H1 (cell line): ENCODE data around the gene ETNPPL. TPM values are rescaled to one million over a fixed set of nuclear protein-coding genes. Genes with fewer than 3 reads are reported as not detected.

Experiments
- CTCF ChIA-PET: fragments of 300-600 bp; sonication (Branson Sonifier 250); formaldehyde crosslinking; loops from one replicate; lab custom pipeline; 2021; ENCODE audit not compliant: partially characterized antibody; lab: Charles Lee
- POLR2A ChIA-PET: fragments of 300-600 bp; sonication (Branson Sonifier 250); formaldehyde crosslinking; loops from one replicate; lab custom pipeline; 2021; ENCODE audit warnings: inconsistent platforms; ENCODE audit not compliant: partially characterized antibody; lab: Charles Lee
- DNase-seq, 2 experiments: peaks; one replicate each; pipeline versions ENCODE4 v3.0.0 to v3.0.0-alpha.2; 2010 to 2022; ENCODE audit warnings: low spot score in 2 of 2, low read depth in 1 of 2, mixed read lengths in 1 of 2
- FAIRE-seq: peaks from 2 replicates; lab custom pipeline; 2011; peaks lifted over from hg19 to GRCh38; lab: Jason Lieb, UNC
- H2AFZ ChIP-seq: 2 replicates; pipeline ENCODE4 v1.8.1; 2012; ENCODE audit warnings: low read length, inconsistent platforms
- H2AK5ac ChIP-seq: 2 replicates; pipeline ENCODE4 v1.6.1; 2013; ENCODE audit warnings: low read depth, low read length
- H2BK120ac ChIP-seq: replicated peaks from 2 replicates; pipeline ENCODE3; 2013; ENCODE audit warnings: low read depth, low read length, inconsistent platforms
- H2BK12ac ChIP-seq: 2 replicates; pipeline ENCODE4 v1.6.1; 2013; ENCODE audit warnings: low read depth, low read length
- H2BK15ac ChIP-seq: 2 replicates; pipeline ENCODE4 v1.6.1; 2013; ENCODE audit warnings: low read length
- H2BK20ac ChIP-seq: 2 replicates; pipeline ENCODE4 v1.6.1; 2013; ENCODE audit warnings: low read length
- H2BK5ac ChIP-seq: 2 replicates; pipeline ENCODE4 v1.6.1; 2013; ENCODE audit warnings: low read depth, low read length
- H3K14ac ChIP-seq: 2 replicates; pipeline ENCODE4 v1.6.1; 2013; ENCODE audit warnings: inconsistent platforms; ENCODE audit not compliant: insufficient read length
- H3K18ac ChIP-seq: 2 replicates; pipeline ENCODE4 v1.6.1; 2013; ENCODE audit warnings: low read length; ENCODE audit errors: extremely low read depth
- H3K23ac ChIP-seq: 2 replicates; pipeline ENCODE4 v1.6.1; 2013; ENCODE audit warnings: inconsistent platforms; ENCODE audit not compliant: insufficient read length
- H3K23me2 ChIP-seq: 2 replicates; pipeline ENCODE4 v1.6.1; 2013; ENCODE audit warnings: low read depth, low read length
- H3K27ac ChIP-seq: 2 replicates; pipeline ENCODE4 v1.6.1; 2011; ENCODE audit warnings: low read depth, low read length, inconsistent platforms
- H3K27me3 ChIP-seq, 4 experiments: replicated peaks in 1 of 4; 1 replicate in 1 of 4; 2 replicates in 3 of 4; pipeline versions ENCODE4 v1.6.1 to v1.8.1; 2011 to 2013; ENCODE audit warnings: low read length in 3 of 4, mild to moderate bottlenecking in 3 of 4, inconsistent platforms in 2 of 4, mixed read lengths in 2 of 4, moderate library complexity in 1 of 4; ENCODE audit not compliant: control insufficient read depth in 3 of 4, insufficient read depth in 3 of 4; ENCODE audit errors: extremely low read depth in 1 of 4
- H3K36me3 ChIP-seq, 4 experiments: 2 replicates each; pipeline versions ENCODE4 v1.6.1 to v1.8.1; 2011 to 2013; ENCODE audit warnings: mild to moderate bottlenecking in 4 of 4, low read length in 3 of 4, moderate library complexity in 2 of 4, control low read depth in 1 of 4, inconsistent platforms in 1 of 4; ENCODE audit not compliant: insufficient read depth in 4 of 4, control insufficient read depth in 2 of 4
- H3K4ac ChIP-seq: replicated peaks from 2 replicates; pipeline ENCODE3; 2013; ENCODE audit warnings: low read length, low read depth, mixed read lengths, inconsistent platforms; ENCODE audit not compliant: insufficient read length
- H3K4me1 ChIP-seq, 4 experiments: replicated peaks in 1 of 4; 1 replicate in 1 of 4; 2 replicates in 3 of 4; pipeline versions ENCODE4 v1.6.1 to v1.8.1; 2011 to 2013; ENCODE audit warnings: low read length in 3 of 4, inconsistent platforms in 2 of 4, mixed read lengths in 1 of 4; ENCODE audit not compliant: insufficient read depth in 4 of 4, control insufficient read depth in 3 of 4
- H3K4me2 ChIP-seq, 2 experiments: 2 replicates each; pipeline versions ENCODE4 v1.6.1 to v1.8.1; 2011 to 2013; ENCODE audit warnings: low read depth in 2 of 2, low read length in 2 of 2, control low read depth in 1 of 2, inconsistent platforms in 1 of 2, mild to moderate bottlenecking in 1 of 2; ENCODE audit not compliant: insufficient read depth in 1 of 2
- H3K4me3 ChIP-seq, 4 experiments: fragments of 200-600, 300-600 bp in 1 of 4; sonication (generic), shearing (Covaris generic), sonication (Bioruptor Twin) in 1 of 4; 2 replicates each; pipeline versions ENCODE4 v1.5.1 to v1.8.1; 2011 to 2016; ENCODE audit warnings: low read length in 4 of 4, low read depth in 3 of 4, control low read depth in 2 of 4, inconsistent platforms in 2 of 4, mild to moderate bottlenecking in 2 of 4, mixed read lengths in 1 of 4, moderate library complexity in 1 of 4; ENCODE audit not compliant: insufficient read depth in 2 of 4; ENCODE audit errors: extremely low read depth in 1 of 4
- H3K56ac ChIP-seq: replicated peaks from 2 replicates; pipeline ENCODE3; 2013; ENCODE audit warnings: low read depth, mild to moderate bottlenecking, mixed read lengths, low read length, inconsistent platforms; ENCODE audit not compliant: insufficient read length
- H3K79me1 ChIP-seq: 2 replicates; pipeline ENCODE4 v1.6.1; 2013; ENCODE audit warnings: low read depth, low read length, control low read depth
- H3K79me2 ChIP-seq, 2 experiments: 2 replicates each; pipeline versions ENCODE4 v1.6.1 to v1.8.1; 2012 to 2013; ENCODE audit warnings: low read length in 2 of 2, mild to moderate bottlenecking in 2 of 2, inconsistent platforms in 1 of 2; ENCODE audit not compliant: insufficient read depth in 2 of 2, control insufficient read depth in 1 of 2
- H3K9ac ChIP-seq, 4 experiments: replicated peaks in 1 of 4; 1 replicate in 1 of 4; 2 replicates in 3 of 4; pipeline versions ENCODE4 v1.6.1 to v1.8.1; 2011 to 2013; ENCODE audit warnings: low read depth in 3 of 4, low read length in 3 of 4, control low read depth in 2 of 4, mild to moderate bottlenecking in 2 of 4, moderate library complexity in 2 of 4, inconsistent platforms in 1 of 4; ENCODE audit errors: extremely low read depth in 1 of 4
- H3K9me3 ChIP-seq, 2 experiments: 2 replicates each; pipeline versions ENCODE4 v1.6.1 to v1.8.1; 2012 to 2013; ENCODE audit warnings: mild to moderate bottlenecking in 2 of 2, moderate library complexity in 2 of 2, control low read depth in 1 of 2, inconsistent platforms in 1 of 2, low read depth in 1 of 2, low read length in 1 of 2, mixed read lengths in 1 of 2; ENCODE audit not compliant: insufficient read depth in 2 of 2
- H4K20me1 ChIP-seq, 2 experiments: replicated peaks in 1 of 2; 2 replicates each; pipeline versions ENCODE3 to v1.8.1; 2011 to 2013; ENCODE audit warnings: inconsistent platforms in 2 of 2, low read length in 2 of 2, mild to moderate bottlenecking in 1 of 2; ENCODE audit not compliant: insufficient read depth in 2 of 2, control insufficient read depth in 1 of 2
- H4K5ac ChIP-seq: 2 replicates; pipeline ENCODE4 v1.6.1; 2013; ENCODE audit warnings: low read length, low read depth, mixed read lengths, inconsistent platforms; ENCODE audit not compliant: insufficient read length
- H4K8ac ChIP-seq: 2 replicates; pipeline ENCODE4 v1.8.0; 2013; ENCODE audit warnings: mild to moderate bottlenecking, moderate library complexity, low read length, inconsistent platforms; ENCODE audit not compliant: insufficient read depth; ENCODE audit errors: extremely low read depth
- H4K91ac ChIP-seq: replicated peaks from 2 replicates; pipeline ENCODE3; 2013; ENCODE audit warnings: low read length, mixed read lengths, inconsistent platforms; ENCODE audit not compliant: insufficient read length
- CBX8 ChIP-seq: fragments of 300-800, 300-1000 bp; sonication (generic); IDR thresholded peaks from 2 replicates; pipeline ENCODE4 v1.7.1; 2016; ENCODE audit warnings: low read depth, low read length, borderline replicate concordance
- CEBPB ChIP-seq: IDR thresholded peaks from 2 replicates; pipeline ENCODE4 v1.6.1; 2012; ENCODE audit warnings: low read depth, low read length
- CREB1 ChIP-seq: IDR thresholded peaks from 2 replicates; pipeline ENCODE4 v1.6.1; 2012; ENCODE audit warnings: inconsistent platforms
- EZH2 ChIP-seq: fragments of 200-600 bp; sonication (generic); IDR thresholded peaks from 2 replicates; pipeline ENCODE4 v1.7.1; 2012; ENCODE audit warnings: low read depth, mild to moderate bottlenecking, moderate library complexity, low read length, inconsistent platforms; ENCODE audit not compliant: severe bottlenecking
- GABPA ChIP-seq: IDR thresholded peaks from 2 replicates; pipeline ENCODE4 v1.6.1; 2011; ENCODE audit warnings: mild to moderate bottlenecking, low read length, moderate library complexity, borderline replicate concordance; ENCODE audit not compliant: insufficient read depth
- HDAC6 ChIP-seq: IDR thresholded peaks from one replicate; pipeline ENCODE4 v1.7.1; 2012; ENCODE audit warnings: low read depth, mild to moderate bottlenecking, inconsistent platforms, low read length, moderate library complexity
- KDM1A ChIP-seq: fragments of 200-600, 300-600 bp; sonication (generic); IDR thresholded peaks from 2 replicates; pipeline ENCODE4 v1.7.1; 2016; ENCODE audit warnings: mild to moderate bottlenecking, low read length, borderline replicate concordance
- NANOG ChIP-seq: IDR thresholded peaks from 2 replicates; pipeline ENCODE4 v1.6.1; 2011; ENCODE audit warnings: low read length, low read depth, mild to moderate bottlenecking, inconsistent platforms; ENCODE audit not compliant: insufficient read depth, poor library complexity, severe bottlenecking
- POLR2A ChIP-seq, 2 experiments: IDR thresholded peaks; 1 replicate in 1 of 2; 2 replicates in 1 of 2; pipeline ENCODE4 v1.6.1; 2011; ENCODE audit warnings: low read depth in 2 of 2, low read length in 2 of 2, mild to moderate bottlenecking in 2 of 2; ENCODE audit errors: control extremely low read depth in 1 of 2
- POU5F1 ChIP-seq: IDR thresholded peaks from 2 replicates; pipeline ENCODE4 v1.6.1; 2011; ENCODE audit warnings: low read depth, mild to moderate bottlenecking, low read length, moderate library complexity
- SP2 ChIP-seq: IDR thresholded peaks from 2 replicates; pipeline ENCODE4 v1.6.1; 2012; ENCODE audit warnings: mild to moderate bottlenecking, low read length, inconsistent platforms
- SP4 ChIP-seq: IDR thresholded peaks from 2 replicates; pipeline ENCODE4 v1.6.1; 2012; ENCODE audit warnings: low read length, inconsistent platforms
- TAF7 ChIP-seq: optimal IDR thresholded peaks from 2 replicates; pipeline ENCODE3; 2011; ENCODE audit warnings: low read depth, mild to moderate bottlenecking, inconsistent platforms, low read length, moderate library complexity, borderline replicate concordance
- TBP ChIP-seq: IDR thresholded peaks from 2 replicates; pipeline ENCODE4 v1.6.1; 2011; ENCODE audit warnings: low read depth, low read length, improper control_type of control experiment
- ZNF274 ChIP-seq: IDR thresholded peaks from 2 replicates; pipeline ENCODE4 v1.7.0; 2012; ENCODE audit warnings: low read length, borderline replicate concordance; ENCODE audit errors: extremely low read depth
- WGBS, 2 experiments: shearing (Covaris generic) in 1 of 2; methylation state at CpG; one replicate each; pipeline versions ENCODE4 v1.1.6 to v1.1.7; 2013 to 2015; ENCODE audit warnings: low lambda C conversion rate in 2 of 2, mixed read lengths in 2 of 2, inconsistent platforms in 1 of 2, low coverage in 1 of 2, missing lambda C conversion rate in 1 of 2; ENCODE audit not compliant: insufficient replicate concordance in 2 of 2, insufficient coverage in 1 of 2, insufficient read length in 1 of 2; ENCODE audit errors: extremely low coverage in 1 of 2, missing lambda C conversion rate in 1 of 2; 5-methylcytosine and 5-hydroxymethylcytosine counted together
- polyA plus RNA-seq, 7 experiments: library from polyadenylated mRNA; depleted of rRNA in 3 of 7; stranded (reverse) in 5 of 7; unstranded in 2 of 7; fragments of >200 nt in 5 of 7; fragments of 200-250 nt in 2 of 7; gene quantifications; 1 replicate in 5 of 7; 2 replicates in 1 of 7; 4 replicates in 1 of 7; pipeline versions ENCODE4 v1.2.1 to v1.2.3, GENCODE V29; 2011 to 2013; ENCODE audit warnings: missing spikeins in 2 of 7, mixed read lengths in 2 of 7
- total RNA-seq: library from RNA; stranded (reverse); fragmentation: NEBNext Ultra II Directional; extraction: Animal tissue kit (Norgen Biotek cat#: 25700); gene quantifications from 2 replicates; pipeline ENCODE4 v1.2.1, GENCODE V29; 2021

ETNPPL gene
- total and polyA plus RNA-seq, 2 of the 8 experiments (the other 6 are each of a cell fraction or from before 2014, with no cell fraction given): 0.80 to 2.5 TPM

DNA sequence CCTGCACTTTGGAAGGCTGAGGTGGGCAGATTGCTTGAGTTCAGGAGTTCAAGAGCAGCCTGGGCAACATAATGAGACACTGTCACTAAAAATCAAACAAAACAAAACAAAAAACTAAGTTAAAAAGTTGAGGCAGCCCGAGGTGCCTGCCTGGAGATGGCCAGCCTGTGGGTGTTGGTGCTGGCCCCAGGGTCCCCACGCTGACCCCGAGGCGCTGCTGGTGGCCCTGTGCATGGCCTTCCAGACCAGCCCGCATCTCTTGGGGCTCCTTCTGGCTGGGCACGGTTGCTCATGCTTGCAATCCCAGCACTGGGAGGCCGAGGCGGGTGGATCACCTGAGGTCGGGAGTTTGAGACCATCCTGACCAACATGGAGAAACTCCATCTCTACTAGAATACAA is 4.4 kb downstream of the ETNPPL start:
- Histone ChIP-seq H2BK120ac (no peak overlapping the region), H3K18ac (no peak overlapping the region), H4K5ac (no peak overlapping the region), H3K27ac (no peak overlapping the region), H2AFZ (no peak overlapping the region), H3K14ac (no peak overlapping the region), H2BK20ac (no peak overlapping the region), H3K79me1 (no peaks in the 10 kb centered on the region), H3K23me2 (peaks cover 10% of the 10 kb centered on the region), H4K8ac (no peak overlapping the region), H2BK5ac (no peak overlapping the region), H3K9me3 (no peaks in the 10 kb centered on the region), H4K91ac (no peak overlapping the region), H3K9ac (no peak overlapping the region), H3K23ac (no peak overlapping the region), H3K4ac (no peak overlapping the region), H3K27me3 (peaks cover 0 to 6% (median 3%) of the 10 kb centered on the region in 4 experiments; a peak in 5 of 7 replicates), H2AK5ac (no peak overlapping the region), H3K36me3 (no peaks in the 10 kb centered on the region), H3K79me2 (no peaks in the 10 kb centered on the region), H2BK15ac (no peak overlapping the region), H3K56ac (no peak overlapping the region), H3K4me3 (no peak overlapping the region), H2BK12ac (no peak overlapping the region), H4K20me1 (no peaks in the 10 kb centered on the region), H3K4me1 (peaks cover 0 to 4% (median 0%) of the 10 kb centered on the region in 4 experiments; a peak in 2 of 7 replicates), H3K4me2 (no peak overlapping the region)
- CTCF ChIA-PET: interaction anchor here (1.5 kb wide), 1 partner anchor 10 kb away, joined by 5 read pairs; no protein-coding TSS in a partner anchor
- POLR2A ChIA-PET: interaction anchor here (1.6 kb wide), 1 partner anchor 11 kb away, joined by 3 read pairs; no protein-coding TSS in a partner anchor
- no peak for TF ChIP-seq CEBPB
- no peak for TF ChIP-seq CREB1
- TF ChIP-seq CBX8: no peak
- TF ChIP-seq HDAC6: no peak
- no peak for TF ChIP-seq SP2
- no peak for TF ChIP-seq SP4
- TF ChIP-seq POLR2A (IDR thresholded peaks at IDR 0.05; ENCODE audit: control extremely low read depth in 1 of 2, low read depth in 2 of 2, low read length in 2 of 2): no peak
- TF ChIP-seq GABPA: no peak
- no peak for TF ChIP-seq NANOG
- no peak for TF ChIP-seq TAF7
- TF ChIP-seq EZH2: no peak
- no peak for TF ChIP-seq POU5F1
- TF ChIP-seq TBP: no peak
- no peak for TF ChIP-seq ZNF274
- TF ChIP-seq KDM1A: no peak
- WGBS, 2 experiments: 95% methylated on average over 9 of the region's 9 CpGs; no CpG with 5 or more reads in 1 of the 2 experiments
- FAIRE-seq (no peak), DNase-seq (peak in 1 of 2 experiments; percentile 30)
